ENCODE results near the gene NELL1.

Gene NELL1

GRCh38 chr11:21543901-21544300 lies 874.5 kb downstream of the NELL1 start (continued):
- TF ChIP-seq PATZ1 (CRISPR knock-in tag; IDR thresholded peaks at IDR 0.05; ENCODE audit: borderline replicate concordance) (no peak), CSDC2 (CRISPR knock-in tag; IDR thresholded peaks at IDR 0.05) (no peak), ZNF70 (CRISPR knock-in tag; IDR thresholded peaks at IDR 0.05) (no peak), ESRRG (CRISPR knock-in tag; IDR thresholded peaks at IDR 0.05) (no peak)

- TF ChIP-seq TOX (CRISPR knock-in tag; IDR thresholded peaks at IDR 0.05; ENCODE audit: borderline replicate concordance) (no peak), TCF4 (CRISPR knock-in tag; IDR thresholded peaks at IDR 0.05; ENCODE audit: borderline replicate concordance) (no peak), ZNF565 (CRISPR knock-in tag; conservative IDR thresholded peaks at IDR 0.05; ENCODE audit: low read depth) (no peak), POU6F1 (CRISPR knock-in tag; IDR thresholded peaks at IDR 0.05; ENCODE audit: borderline replicate concordance, low read depth) (no peak), CREB5 (CRISPR knock-in tag; IDR thresholded peaks at IDR 0.05; ENCODE audit: low read depth) (no peak), RARB (CRISPR knock-in tag; IDR thresholded peaks at IDR 0.05) (no peak), BACH2 (CRISPR knock-in tag; IDR thresholded peaks at IDR 0.05; ENCODE audit: borderline replicate concordance) (no peak), ESRRG (CRISPR knock-in tag; IDR thresholded peaks at IDR 0.05) (no peak), ZNF70 (CRISPR knock-in tag; IDR thresholded peaks at IDR 0.05) (no peak), SNAI2 (CRISPR knock-in tag; IDR thresholded peaks at IDR 0.05) (no peak), PPARA (CRISPR knock-in tag; IDR thresholded peaks at IDR 0.05; ENCODE audit: borderline replicate concordance) (no peak), OSR1 (CRISPR knock-in tag; IDR thresholded peaks at IDR 0.05) (no peak), ZC3H10 (CRISPR knock-in tag; IDR thresholded peaks at IDR 0.05) (no peak)
- no peak for ATAC-seq
Observed at GRCh38 chr11:21545699-21546098, 876.3 kb downstream of the NELL1 start.

- no peak for TF ChIP-seq ARNTL (CRISPR knock-in tag; IDR thresholded peaks at IDR 0.05; ENCODE audit: borderline replicate concordance, low read depth)
- TF ChIP-seq CSRNP3 (CRISPR knock-in tag; IDR thresholded peaks at IDR 0.05) = no peak
- TF ChIP-seq RARB (CRISPR knock-in tag; IDR thresholded peaks at IDR 0.05) = no peak
- TF ChIP-seq TCF4 (CRISPR knock-in tag; IDR thresholded peaks at IDR 0.05; ENCODE audit: borderline replicate concordance) = no peak
- TF ChIP-seq BACH2 (CRISPR knock-in tag; IDR thresholded peaks at IDR 0.05; ENCODE audit: borderline replicate concordance) = no peak
- no peak for TF ChIP-seq CREB5 (CRISPR knock-in tag; IDR thresholded peaks at IDR 0.05; ENCODE audit: low read depth)
- TF ChIP-seq ESRRG (CRISPR knock-in tag; IDR thresholded peaks at IDR 0.05) = no peak
- TF ChIP-seq PATZ1 (CRISPR knock-in tag; IDR thresholded peaks at IDR 0.05; ENCODE audit: borderline replicate concordance) = no peak
- no peak for TF ChIP-seq ISL1 (CRISPR knock-in tag; IDR thresholded peaks at IDR 0.05)
- no peak for TF ChIP-seq ZFP3 (CRISPR knock-in tag; IDR thresholded peaks at IDR 0.05)
- ATAC-seq = no peak
Observed at GRCh38 chr11:21546703-21547102, 877.3 kb downstream of the NELL1 start.

Data from SK-N-SH treated with all-trans-retinoic acid at 6 μM for 48 hours (cell line).